ENCODE data around the gene GPR108.

Gene GPR108

DNA sequence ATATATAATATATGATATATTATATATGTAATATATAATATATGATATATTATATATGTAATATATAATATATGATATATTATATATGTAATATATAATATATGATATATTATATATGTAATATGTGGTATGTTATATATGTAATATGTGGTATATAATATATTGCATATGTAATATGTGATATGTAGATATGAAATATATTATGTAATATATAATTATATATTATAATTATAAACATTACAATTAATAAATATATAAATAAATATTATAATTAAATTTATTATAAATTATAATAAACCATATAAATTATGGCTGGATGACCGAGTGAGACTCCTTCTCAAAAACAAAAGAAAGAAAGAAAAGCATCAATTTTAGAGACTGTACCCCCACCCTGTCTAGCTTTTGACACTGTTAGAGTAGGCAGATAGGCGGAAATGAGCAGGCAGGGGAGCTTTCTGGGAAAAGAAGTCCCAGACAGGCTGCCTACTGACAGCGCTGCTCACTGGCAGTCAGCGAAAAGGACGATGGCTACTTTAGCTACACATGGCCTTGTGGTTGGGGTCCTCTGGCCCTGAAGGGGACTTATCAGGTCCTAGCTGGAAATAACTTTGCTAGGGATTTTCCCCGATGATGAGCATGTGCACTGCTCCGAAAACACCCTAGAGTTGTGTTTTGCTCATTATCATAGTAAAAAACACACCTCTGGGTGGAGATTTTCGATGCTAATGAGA lies 36.6 kb downstream of the GPR108 start:
- no peak for DNase-seq

DNA sequence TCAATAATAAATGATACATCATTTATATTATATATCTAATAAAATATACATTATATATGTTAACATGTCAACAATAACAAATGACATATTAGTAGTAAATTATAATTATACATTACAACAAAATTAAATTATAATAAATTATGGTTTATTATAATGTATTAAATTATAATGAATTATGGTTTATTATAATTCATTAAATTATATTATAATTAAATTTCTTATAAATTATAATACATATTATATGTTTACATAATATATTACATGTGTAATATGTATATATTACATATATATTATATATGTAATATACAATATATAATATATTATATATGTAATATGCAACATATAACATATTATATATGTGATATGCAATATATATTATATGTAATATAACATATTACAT lies 37.4 kb downstream of the GPR108 start:
- no peak for DNase-seq

DNA sequence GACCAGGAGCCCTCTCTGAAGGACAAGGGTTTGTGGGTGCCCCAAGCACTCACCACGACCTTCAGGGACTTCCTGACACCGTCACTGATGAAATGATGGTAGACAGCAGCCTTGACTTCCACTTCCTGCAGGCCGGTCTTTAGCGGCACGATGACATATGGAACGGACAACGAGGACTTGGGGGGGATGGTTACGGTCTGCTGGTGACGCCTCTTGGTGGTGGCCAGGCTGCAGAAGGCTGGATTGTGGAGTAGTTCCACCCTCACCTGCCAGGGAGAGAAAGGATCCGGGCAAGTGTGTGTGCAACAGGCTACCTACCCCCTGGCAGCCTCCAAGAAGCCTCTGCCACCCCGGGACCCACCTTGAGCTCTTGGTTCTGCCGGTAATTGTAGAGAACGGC lies 40.1 kb downstream of the GPR108 start:
- no peak for DNase-seq

DNA sequence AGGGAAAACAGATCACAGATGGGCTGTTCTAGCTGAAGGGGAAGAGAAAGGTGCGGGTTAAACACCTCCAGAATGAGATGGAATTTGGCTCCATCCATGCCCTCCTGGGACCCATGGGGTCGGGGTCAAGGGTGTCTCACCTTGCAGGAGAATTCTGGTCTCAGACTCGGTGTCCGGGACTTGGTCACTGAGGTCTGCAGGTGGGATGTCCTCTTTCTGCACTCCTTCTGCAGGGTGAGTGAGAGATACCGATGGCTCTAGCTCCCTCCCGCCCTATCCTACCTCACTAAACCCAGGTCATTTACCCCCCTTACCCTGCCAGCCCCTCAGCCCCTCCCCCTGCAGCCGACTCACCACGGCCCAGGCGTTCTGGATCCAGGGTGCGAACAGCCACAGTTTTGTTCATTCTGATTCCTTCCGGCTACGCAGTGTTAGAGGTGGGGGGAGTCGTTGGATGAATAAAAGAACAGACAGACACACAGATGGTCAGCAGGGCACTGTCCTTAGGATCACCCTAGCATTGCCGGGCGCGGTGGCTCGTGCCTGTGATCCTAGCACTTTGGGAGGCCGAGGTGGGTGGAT lies 41.0 kb downstream of the GPR108 start:
- DNase-seq: no peak

DNA sequence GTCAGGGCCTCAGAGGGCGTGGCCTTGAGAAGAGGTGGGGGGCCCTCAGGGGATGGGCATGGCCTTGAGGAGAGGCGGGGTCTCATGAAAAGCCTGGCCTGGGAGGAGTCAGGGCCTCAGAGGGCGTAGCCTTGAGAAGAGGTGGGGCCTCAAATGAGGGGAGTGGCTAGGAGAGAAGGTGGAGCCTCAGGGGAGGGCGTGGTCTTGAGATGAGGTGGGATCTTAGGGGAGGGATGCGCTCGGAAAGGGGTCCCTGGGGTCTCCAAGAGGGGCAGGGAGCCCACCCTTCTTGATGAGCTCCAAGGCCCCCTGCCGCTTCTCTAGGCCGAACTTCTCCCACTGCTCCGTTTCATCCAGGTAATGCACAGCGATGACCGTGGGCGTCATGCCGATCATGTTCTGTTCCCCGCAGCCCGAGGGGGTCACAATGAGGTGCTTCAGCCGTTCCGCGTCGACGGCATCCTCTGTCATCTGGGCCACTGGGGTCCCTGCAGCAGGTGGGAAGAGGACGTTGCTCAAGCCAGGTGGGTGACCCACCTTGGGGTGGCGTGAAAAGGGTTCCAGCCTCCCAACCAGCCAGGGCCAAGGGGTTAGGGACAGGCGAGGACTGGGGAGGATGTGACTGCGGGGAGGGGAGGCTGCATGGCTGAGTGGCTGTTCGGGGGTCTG lies 43.1 kb downstream of the GPR108 start:
- no peak for DNase-seq

DNA sequence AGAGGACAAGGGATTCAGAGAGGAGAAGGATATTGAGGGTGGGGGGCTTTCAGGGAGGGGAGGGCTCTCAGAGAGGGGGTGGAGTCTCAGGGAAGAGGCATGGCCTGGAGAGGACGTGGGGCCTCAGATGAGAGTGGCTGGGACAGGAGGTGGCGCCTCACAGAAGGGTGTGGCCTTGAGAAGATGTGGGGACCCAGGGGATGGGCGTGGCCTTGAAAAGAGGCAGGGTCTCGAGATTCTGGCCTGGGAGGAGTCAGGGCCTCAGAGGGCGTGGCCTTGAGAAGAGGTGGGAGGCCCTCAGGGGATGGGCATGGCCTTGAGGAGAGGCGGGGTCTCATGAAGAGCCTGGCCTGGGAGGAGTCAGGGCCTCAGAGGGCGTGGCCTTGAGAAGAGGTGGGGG lies 43.7 kb downstream of the GPR108 start:
- DNase-seq: no peak

DNA sequence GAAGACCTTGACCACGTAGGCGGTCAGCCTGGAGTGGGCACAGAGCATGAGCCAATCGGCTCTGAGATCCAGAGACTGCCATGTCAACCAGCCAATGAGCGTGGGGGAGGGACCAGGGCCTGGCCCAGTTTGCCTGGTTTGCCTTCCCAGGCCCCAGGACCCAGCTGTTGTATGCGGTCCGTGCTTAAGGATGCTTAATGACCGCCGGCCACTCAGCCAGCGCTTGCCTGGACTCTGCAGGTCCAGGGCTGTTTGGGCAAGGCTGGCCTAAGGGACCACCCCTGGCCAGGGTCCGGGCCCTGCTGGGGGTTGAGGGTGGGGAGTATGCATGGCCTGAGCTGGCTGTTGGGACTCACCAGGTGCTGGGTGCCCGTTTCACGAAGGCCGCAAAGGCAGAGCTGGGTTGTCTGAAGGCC lies 44.3 kb downstream of the GPR108 start:
- DNase-seq: no peak

DNA sequence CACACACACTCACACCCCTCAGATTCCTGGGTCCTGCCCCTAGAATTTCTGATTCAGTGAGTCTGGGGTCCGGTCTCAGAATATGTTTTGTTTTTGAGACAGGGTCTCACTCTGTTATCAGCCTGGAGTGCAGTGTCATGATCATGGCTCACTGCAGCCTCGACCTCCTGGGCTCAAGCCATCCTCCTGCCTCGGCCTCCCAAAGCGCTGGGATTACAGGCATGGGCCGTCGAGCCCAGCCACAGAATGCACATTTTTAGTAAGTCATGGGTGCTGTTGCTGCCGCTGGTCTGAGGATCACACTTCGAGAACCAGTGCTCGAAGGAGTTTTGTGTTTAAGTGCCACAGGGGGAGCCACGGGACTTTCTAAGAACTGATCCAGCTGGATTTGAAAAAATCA lies 45.4 kb downstream of the GPR108 start:
- no peak for DNase-seq

DNA sequence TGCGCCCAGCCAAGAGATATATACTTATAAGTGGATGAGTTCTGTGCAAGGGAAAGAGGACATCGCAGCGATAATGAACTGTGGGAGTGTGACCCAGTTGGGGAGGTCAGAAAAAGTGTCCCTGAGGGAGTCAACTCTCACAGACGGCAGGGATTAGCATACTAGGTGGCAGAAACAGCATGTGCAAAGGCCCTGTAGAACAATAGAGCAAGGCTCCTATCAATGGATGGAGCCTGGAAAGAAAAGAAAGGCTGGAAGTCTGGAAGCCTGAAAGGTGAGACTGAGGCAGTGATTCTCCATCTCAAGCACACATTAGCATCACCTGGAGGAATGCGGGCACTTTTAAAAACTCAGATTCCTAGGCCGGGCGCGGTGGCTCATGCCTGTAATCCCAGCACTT lies 46.0 kb downstream of the GPR108 start:
- no peak for DNase-seq

DNA sequence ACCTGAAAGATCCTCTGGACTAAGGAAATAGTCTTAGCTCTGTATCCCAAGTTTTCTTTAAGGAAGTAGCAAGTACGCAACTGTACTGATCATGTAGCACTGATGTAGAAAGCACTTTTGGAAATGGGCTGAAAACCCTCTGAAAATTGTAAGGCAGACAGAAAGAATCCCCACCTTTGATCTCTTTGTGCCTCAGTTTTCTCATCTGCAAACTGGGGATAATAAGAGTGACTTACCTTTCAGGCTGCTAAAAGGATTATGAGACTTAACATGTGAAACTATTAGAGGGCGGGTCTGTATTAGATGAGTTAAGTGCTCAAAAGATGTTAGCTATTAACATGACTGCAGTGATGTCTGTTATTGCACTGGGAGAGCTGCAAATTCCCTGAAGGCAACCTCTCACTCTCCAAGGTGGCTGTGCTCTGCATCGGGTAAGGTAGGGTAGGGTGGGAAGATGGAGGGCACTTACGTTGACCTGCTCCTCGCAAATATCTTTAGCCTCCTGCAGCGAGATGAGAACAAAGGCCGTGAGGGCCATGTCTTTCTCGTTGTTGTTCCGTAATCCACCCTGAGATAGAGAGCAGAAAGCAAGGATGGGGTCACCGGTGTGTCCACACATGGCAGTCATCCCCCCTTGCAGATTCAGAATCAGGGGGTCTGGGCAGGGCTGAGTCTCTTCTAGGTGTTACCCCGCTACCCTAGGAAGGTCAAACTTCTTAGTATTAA lies 47.1 kb downstream of the GPR108 start:
- no peak for DNase-seq

DNA sequence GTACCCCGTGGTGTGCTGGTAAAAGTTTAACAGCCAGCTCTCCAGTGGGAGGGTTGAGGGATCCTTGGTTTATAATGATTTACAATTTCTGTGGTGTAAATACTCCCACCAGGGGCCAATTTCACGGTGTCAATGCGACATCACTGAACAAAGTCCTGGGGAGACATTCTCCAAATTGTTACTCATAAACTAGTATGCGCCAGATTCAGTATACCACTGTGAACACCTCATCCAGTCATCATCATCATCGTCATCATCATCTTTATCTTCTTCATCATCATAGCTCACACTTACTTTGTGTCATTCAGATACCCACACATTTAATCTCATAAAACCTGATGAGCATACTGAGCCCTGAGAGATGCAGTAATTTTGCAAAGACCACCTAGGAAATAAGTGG lies 50.3 kb downstream of the GPR108 start:
- DNase-seq: no peak

DNA sequence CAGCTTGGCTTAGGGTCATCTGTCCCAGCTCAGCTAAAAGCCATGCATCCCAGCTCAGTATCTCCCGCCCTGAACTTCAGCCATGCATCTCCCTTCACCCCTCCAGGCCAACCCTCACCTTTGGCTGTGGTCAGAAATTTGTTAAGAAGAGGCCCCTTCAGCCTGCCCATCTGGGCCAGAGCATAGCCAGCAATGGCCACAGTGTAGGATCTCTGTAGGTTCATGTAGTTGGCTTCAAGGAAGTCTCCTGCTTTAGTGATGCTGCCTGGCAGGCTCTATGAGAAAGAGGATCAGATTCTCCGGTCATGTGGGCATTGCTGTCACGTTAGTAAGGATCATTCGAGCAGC lies 50.8 kb downstream of the GPR108 start:
- DNase-seq: no peak

DNA sequence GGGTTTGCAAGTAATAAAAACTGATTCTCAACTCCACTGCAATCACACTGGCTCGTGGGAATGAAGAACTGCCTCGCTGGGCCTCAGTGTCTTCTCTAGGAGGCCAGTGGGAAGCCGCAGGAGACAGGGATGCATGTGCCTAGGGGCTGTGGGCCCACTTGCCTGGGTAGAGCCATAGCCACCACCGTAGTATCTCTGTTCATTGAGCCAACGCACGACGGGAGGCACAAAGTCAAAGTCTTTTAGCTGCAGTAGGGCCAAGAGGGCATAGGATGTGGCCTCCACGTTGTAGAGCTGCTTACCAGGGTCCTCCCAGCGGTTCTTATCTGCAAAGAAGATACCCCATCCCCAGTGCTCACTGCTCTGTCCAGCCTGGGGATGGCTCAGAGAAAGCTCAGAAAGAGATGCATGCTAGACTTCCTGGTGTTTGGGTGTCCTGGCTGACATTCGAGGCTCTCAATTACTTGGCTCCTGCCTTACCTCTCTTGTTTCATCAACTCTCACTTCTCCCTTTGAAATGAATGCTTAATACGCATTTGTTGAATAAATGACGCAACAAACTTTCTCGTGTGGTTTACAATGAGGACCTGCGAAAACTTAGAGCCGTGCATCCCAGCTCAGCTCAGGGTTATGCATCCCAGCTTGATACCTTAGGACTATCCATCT lies 51.3 kb downstream of the GPR108 start:
- DNase-seq: no peak

DNA sequence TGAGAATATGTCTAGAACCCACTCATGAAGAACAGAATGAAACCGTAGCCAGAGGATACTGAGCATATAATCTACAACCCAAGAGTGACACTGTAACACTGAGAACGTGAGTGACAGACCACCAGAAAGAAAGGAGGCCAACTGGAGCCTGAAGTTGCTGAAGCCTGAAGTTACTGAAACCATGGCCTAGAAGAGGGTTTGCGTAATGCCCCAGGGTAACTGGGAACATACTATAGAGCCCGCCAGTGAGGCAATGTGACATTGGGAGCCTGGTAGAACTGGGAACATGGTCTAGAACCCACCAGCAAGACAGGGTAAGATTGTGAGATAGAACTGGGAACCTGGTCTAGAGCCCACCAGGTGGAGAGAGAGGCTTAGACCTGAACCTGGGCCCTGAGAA lies 51.9 kb downstream of the GPR108 start:
- DNase-seq: no peak

DNA sequence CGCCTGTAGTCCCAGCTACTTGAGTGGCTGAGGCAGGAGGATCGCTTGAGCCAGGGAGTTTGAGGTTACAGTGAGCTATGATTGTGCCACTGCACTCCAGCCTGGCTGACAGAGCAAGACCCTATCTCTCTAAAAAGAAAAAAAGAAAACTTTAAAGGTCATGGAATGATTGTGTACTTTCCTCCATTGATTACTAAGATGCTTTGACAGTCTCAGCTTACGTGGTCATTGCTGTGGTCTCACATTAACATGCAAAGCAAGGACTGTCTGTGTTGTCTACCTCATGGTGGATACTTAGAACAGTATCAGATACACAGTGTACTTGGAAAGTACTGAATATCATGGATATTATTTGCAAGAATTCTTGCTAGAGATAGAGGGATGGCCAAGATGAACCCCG lies 53.4 kb downstream of the GPR108 start:
- no peak for DNase-seq

DNA sequence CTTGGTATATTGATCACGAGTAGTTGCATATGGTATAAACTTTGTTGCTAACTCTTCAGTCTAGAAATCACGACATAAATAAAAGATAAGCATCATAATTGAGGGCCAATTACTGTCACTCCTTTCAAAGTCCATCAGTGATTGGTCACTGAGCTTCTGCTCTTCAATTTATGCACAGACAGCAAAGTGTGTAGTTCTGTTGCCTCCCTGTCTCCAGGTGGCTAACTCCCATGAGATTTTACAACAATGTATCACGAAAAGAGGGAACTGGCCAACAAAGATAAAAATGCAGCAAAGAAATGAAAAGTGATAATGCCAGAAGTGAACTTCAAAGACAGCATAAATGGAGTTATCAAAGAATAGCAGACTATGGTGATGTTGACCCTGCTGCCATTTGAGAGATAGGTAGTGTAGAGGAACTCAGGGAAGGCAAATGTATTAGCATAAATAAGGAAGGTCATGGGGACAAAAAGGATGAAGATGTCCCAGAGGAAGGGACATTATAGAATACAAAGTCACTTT lies 54.7 kb downstream of the GPR108 start:
- DNase-seq: no peak

DNA sequence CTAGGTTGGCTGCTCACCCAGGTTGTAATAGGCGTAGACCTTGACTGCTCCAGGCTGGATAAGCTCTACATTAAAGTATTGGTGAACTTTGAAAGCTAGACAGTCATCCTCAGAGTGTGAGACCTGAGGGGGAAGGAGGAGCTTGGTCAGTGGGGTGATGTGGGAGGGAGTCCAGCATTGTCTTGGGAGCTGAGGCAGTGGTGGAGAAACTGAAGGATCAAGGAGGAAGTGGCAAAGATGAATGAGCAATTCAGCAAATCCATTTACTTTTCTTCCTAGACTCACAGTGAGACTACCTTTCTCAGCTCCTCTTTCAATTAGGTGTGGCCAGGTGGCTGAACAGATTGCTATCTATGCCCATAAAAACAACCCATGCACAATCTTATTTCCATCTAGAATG lies 57.2 kb downstream of the GPR108 start:
- DNase-seq: no peak
